Stimulated activated CD4-positive, alpha-beta T cell treated with anti-CD3 and anti-CD28 coated beads, Interleukin-1b, Interleukin-23, amount 100 ng/mL, for 1 hour (primary cell): ENCODE results near the gene RNF17.
"Not testable (repeated sequence)": the region's sequence is repeated elsewhere in the genome, so short reads cannot be mapped to it uniquely, and the experiment has no call there.

ENCODE experiments used
- DNase-seq, 2 donors: peaks; one replicate each; pipeline ENCODE4 v3.0.0-alpha.2; 2020; ENCODE audit warnings: low read depth in 2 of 2

The RNF17 gene

DNA sequence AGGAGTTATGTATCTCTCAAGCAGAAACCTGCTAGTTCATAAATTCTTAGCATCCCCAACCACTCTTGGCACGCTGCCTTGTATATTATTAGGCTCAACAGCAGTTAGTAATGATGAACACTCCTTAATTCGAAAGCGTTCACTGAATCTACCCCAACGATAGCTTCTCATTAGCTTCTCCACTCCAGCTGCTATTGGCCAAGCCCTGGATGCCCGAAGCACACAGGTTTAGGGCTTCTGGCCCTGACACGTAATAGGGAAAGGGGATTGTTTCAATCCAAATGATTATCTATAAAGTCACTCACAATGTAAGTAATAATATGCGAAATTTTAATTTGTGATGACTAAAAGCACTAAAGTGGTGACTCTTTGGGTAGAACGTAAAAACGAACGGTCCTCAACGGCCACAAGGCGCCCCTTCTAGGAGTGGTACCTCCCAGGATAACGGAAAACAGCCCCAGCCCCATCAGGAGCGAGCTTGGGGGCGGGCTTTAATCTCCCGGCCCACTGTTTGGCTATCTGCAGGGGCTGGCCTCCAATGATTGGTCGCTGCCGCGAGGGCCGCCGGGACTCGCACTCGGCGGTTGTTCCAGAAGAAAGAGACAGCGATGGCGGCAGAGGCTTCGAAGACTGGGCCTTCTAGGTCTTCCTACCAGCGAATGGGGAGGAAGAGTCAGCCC lies at the start of gene RNF17:
RNF17 (plus strand) TSS at position 574 of the 680 bp plus-strand sequence; CDS start at position 609, 35 bp downstream.
- DNase-seq: no peak

DNA sequence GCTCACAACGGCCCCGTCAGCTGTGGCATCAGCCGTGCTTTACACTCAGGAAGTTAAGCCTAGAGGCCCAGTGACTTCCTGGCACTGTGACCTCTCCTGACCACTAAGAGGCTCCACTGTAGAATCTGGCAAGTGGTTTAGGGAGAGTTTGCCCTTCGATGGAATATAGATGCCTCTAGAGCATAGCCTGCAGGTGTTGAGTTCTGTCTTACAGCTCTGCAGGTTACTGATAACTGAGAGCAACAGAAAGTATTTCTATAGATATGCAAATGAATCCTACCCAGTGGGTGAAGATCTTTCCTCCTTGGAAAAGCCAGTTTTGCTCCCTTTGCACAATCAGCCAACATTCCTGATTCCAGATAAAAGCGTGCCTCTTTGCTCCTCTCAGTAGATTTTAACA lies 48.0 kb upstream of the RNF17 start:
- no peak for DNase-seq

- no peak for DNase-seq
These were observed 47.5 kb upstream of the RNF17 start for GRCh38 chr13:24716446-24716845.

- DNase-seq: no peak
These were observed 46.8 kb upstream of the RNF17 start for GRCh38 chr13:24717217-24717616.

DNA sequence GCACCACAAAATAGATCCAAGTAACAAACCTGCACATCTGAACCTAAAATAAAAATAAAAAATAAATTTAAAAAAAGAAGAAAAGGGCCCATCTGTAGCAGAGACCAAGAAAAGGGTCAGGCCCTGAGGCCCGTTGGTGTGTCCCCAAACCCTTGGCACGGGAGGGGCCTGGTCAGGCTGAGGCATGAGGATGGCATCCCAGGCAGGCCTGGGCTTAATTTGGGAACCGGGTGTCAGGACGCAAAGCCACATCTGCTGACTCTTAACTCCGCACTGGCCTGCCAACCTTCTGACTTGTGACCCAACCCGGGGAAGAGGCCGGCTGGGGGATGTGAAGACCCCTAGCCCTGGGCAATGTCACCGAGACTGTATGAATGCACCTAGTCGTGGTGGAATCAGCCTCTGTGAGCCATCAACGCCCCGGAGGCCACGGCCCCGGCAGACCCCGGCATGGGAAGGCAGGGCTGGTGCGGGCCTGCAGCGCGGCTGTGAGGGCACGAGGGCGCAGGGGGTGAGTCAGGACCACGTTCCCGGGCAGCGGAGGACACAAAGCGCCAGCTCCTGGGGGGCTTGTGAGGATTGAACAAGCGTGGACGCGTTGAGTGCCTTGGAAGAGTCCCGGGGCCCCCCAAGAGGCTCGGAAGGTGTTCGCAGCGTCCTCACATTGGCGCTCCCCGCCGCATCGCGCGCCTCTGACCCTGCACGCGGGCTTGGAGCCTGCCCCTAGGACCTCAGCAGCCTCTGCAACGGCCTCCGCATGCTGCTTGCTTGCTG lies 45.6 kb upstream of the RNF17 start:
- DNase-seq: no peak

- no peak for DNase-seq
These were observed 44.8 kb upstream of the RNF17 start for GRCh38 chr13:24719139-24719538.

- no peak for DNase-seq
These were observed 40.8 kb upstream of the RNF17 start for GRCh38 chr13:24723206-24723605.

DNA sequence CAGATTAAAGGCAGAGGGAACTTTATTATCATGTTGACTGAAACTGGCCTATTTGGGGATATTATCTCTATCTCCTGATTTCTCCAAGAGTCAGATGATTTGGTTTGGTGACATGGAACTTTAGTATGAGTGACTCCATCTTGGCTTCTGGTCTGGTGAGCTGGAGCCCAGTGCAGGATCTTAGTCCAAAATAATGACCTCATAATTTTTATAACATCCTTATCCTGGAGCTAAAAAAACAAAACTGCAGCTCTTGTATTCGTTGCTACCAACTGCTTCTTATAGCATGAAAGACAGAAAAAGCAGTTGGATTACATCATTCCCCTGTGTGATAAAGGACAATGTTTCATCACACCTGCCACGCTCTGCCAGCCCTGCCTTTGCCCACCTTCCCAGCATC lies 39.3 kb upstream of the RNF17 start:
- DNase-seq: no peak

DNA sequence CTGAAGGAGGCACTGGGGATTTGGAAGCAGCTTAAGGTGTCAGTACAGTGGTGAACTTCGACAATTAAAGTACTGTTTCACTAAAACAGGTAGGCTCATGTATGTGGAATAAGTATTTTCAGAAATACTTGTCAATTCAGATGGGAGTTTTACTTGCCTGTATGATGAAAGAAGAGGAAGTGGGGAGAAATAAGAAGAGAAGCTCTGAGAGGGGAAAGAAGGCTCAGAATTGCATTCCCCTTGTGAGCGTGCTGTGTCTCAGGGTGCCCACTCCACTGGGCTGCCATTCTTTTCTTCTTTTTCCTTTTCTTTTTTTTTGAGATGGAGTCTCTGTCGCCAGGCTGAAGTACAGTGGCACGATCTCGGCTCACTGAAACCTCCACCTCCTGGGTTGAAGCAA lies 38.6 kb upstream of the RNF17 start:
- DNase-seq: no peak

GRCh38 chr13:24727731-24728601 lies 36.0 kb upstream of the RNF17 start:
- peak; percentile 28 to 30 for DNase-seq

- DNase-seq: not testable (repeated sequence)
These were observed 32.9 kb upstream of the RNF17 start for GRCh38 chr13:24730873-24731567.

GRCh38 chr13:24734950-24735349 lies 29.0 kb upstream of the RNF17 start:
- DNase-seq: no peak

GRCh38 chr13:24737042-24737441 lies 26.9 kb upstream of the RNF17 start:
- no peak for DNase-seq

- DNase-seq: no peak
These were observed 25.6 kb upstream of the RNF17 start for GRCh38 chr13:24738366-24738847.

DNA sequence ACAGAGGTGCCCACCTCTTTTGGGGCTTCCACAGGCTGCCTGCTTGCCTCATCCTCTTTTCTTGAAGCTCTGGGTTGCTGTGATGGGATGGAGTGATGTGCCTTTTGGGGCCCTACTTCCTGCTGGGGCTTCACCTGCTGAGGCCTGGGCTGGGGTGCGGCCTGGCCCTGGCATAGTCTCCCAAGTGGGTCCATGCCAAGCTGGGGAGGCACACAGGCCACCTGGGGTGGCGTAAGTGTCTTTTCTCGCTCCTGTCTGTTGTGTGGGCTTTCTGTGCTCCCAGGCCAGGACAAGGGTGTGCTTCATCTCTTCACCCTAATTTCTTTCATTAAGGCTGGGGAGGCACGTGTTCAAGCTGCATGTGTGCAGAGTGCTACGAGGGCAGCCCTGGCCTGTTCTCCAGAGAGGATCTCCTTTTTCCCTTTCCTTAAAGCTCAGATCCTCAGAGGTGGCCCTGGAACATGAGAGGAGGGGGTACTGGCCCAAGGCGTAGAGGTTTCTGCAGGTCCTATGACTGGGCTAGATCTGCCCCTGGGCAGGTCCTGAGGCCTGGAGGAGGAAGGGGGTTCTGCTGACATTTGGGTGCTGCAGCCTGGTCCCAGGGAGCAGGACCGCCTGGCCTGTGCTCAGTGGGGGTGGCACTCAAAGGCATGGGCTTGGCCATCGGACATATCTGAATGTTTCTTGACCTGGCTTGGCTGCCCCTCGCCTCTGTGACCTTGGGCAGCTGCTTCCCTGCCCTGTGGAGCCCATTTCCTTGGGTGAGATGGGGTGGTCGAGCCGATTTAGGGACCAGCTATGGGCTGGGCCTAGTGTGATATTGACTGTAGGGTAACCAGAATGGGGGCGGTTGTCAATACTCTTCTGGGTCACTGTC lies 23.7 kb upstream of the RNF17 start:
- no peak for DNase-seq

- DNase-seq: no peak
These were observed 22.8 kb upstream of the RNF17 start for GRCh38 chr13:24741016-24741662.

- no peak for DNase-seq
These were observed 22.2 kb upstream of the RNF17 start for GRCh38 chr13:24741791-24742190.

DNA sequence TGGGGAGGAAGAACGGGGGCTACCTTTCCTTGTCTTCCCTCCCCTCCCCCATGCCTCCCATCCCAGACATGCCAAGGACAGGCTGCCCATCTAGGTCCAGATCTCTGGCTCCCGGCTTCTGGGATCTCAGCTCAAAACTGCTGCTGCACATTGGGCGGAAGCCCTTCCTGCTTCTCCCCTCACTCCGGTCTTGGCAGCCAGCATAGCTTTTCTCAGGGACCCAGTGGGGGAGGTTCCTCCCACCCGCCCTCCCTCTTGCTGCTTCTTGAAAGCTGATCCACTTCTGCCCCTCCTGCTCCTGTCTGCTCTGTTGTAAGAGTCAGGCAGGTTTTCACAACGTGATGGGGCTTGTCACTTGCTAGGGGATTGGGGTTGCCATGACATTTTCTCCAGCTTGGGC lies 21.7 kb upstream of the RNF17 start:
- DNase-seq: no peak

- no peak for DNase-seq
These were observed 21.0 kb upstream of the RNF17 start for GRCh38 chr13:24742977-24743376.

GRCh38 chr13:24744247-24744646 lies 19.7 kb upstream of the RNF17 start:
- DNase-seq: no peak
